HepG2 (cell line): ENCODE measurements around the gene PRKG1. TPM values are rescaled to one million over a fixed set of nuclear protein-coding genes. Genes with fewer than 3 reads are reported as not detected.
A peak's percentile ranks its signal among the peaks of the same experiment; 100 is the strongest.

Experiments used
- ETV5 ChIP-seq: IDR thresholded peaks from 2 replicates; pipeline ENCODE4 v1.6.1; 2018; ENCODE audit warnings: missing biosample characterization, missing genetic modification reagents, inconsistent platforms, borderline replicate concordance
- ETV6 ChIP-seq: sonication (generic); formaldehyde crosslinking; conservative IDR thresholded peaks from 2 replicates; pipeline ENCODE4 v1.4.0; 2020; ENCODE audit warnings: missing genetic modification reagents
- GTF2F1 ChIP-seq: fragments of 150-350 bp; IDR thresholded peaks from 2 replicates; pipeline ENCODE4 v1.6.1; 2014; ENCODE audit warnings: low read length
- HNRNPK ChIP-seq: fragments of 200-400 bp; formaldehyde crosslinking; IDR thresholded peaks from 2 replicates; pipeline ENCODE4 v1.6.1; 2018; ENCODE audit warnings: low read length, low read depth, moderate library complexity, mild to moderate bottlenecking; ENCODE audit not compliant: poor library complexity, severe bottlenecking
- KDM3A ChIP-seq: IDR thresholded peaks from 2 replicates; pipeline ENCODE4 v1.6.1; 2018; ENCODE audit warnings: low read depth, missing compliant biosample characterization
- MBD4 ChIP-seq: IDR thresholded peaks from 2 replicates; pipeline ENCODE4 v1.6.1; 2012; ENCODE audit warnings: low read length, inconsistent platforms, borderline replicate concordance
- MXI1 ChIP-seq: IDR thresholded peaks from 3 replicates; pipeline ENCODE4 v1.6.1; 2012; ENCODE audit warnings: low read depth, low read length, inconsistent platforms, borderline replicate concordance
- NFYB ChIP-seq: sonication (generic); formaldehyde crosslinking; IDR thresholded peaks from 2 replicates; pipeline ENCODE4 v1.4.0; 2020; ENCODE audit warnings: missing genetic modification reagents
- RARG ChIP-seq: sonication (generic); formaldehyde crosslinking; IDR thresholded peaks from 2 replicates; pipeline ENCODE4 v1.4.0; 2020; ENCODE audit warnings: low read depth, mild to moderate bottlenecking, missing genetic modification reagents
- SIX4 ChIP-seq: sonication (generic); formaldehyde crosslinking; IDR thresholded peaks from 2 replicates; pipeline ENCODE4 v1.4.0; 2020; ENCODE audit warnings: missing genetic modification reagents
- SMARCE1 ChIP-seq: fragments of 450-650 bp; IDR thresholded peaks from 2 replicates; pipeline ENCODE4 v1.6.1; 2017; ENCODE audit warnings: borderline replicate concordance
- ZFX ChIP-seq: sonication (generic); formaldehyde crosslinking; IDR thresholded peaks from 2 replicates; pipeline ENCODE4 v1.4.0; 2020; ENCODE audit warnings: mild to moderate bottlenecking, low read depth, missing genetic modification reagents, moderate library complexity
- ZNF124 ChIP-seq: sonication (generic); formaldehyde crosslinking; IDR thresholded peaks from 2 replicates; pipeline ENCODE4 v1.4.0; 2020; ENCODE audit warnings: missing genetic modification reagents
- ZNF207 ChIP-seq: fragments of 450-650 bp; IDR thresholded peaks from 2 replicates; pipeline ENCODE4 v1.6.1; 2016; ENCODE audit warnings: antibody characterized with exemption, borderline replicate concordance
- ZNF614 ChIP-seq: IDR thresholded peaks from 2 replicates; pipeline ENCODE4 v1.6.1; 2018; ENCODE audit warnings: missing biosample characterization, missing genetic modification reagents, inconsistent platforms, borderline replicate concordance
- ZNF619 ChIP-seq: sonication (generic); formaldehyde crosslinking; IDR thresholded peaks from 2 replicates; pipeline ENCODE4 v1.4.0; 2020; ENCODE audit warnings: mild to moderate bottlenecking, missing genetic modification reagents
- ZNF670 ChIP-seq: sonication (generic); formaldehyde crosslinking; IDR thresholded peaks from 2 replicates; pipeline ENCODE4 v1.8.0; 2022; ENCODE audit warnings: mild to moderate bottlenecking, missing genetic modification reagents, borderline replicate concordance
- ZNF709 ChIP-seq: sonication (generic); formaldehyde crosslinking; IDR thresholded peaks from 2 replicates; pipeline ENCODE4 v1.5.0; 2020; ENCODE audit warnings: mild to moderate bottlenecking, missing genetic modification reagents
- ZNF749 ChIP-seq: sonication (generic); formaldehyde crosslinking; IDR thresholded peaks from 2 replicates; pipeline ENCODE4 v1.8.0; 2022; ENCODE audit warnings: mild to moderate bottlenecking, missing genetic modification reagents, moderate library complexity, borderline replicate concordance
- ZNF782 ChIP-seq: sonication (generic); formaldehyde crosslinking; IDR thresholded peaks from 2 replicates; pipeline ENCODE4 v1.4.0; 2020; ENCODE audit warnings: missing genetic modification reagents, mild to moderate bottlenecking, borderline replicate concordance
- ZNF839 ChIP-seq: sonication (generic); formaldehyde crosslinking; IDR thresholded peaks from 2 replicates; pipeline ENCODE4 v1.4.0; 2020; ENCODE audit warnings: missing genetic modification reagents, mild to moderate bottlenecking, borderline replicate concordance
- ZNF883 ChIP-seq: sonication (generic); formaldehyde crosslinking; IDR thresholded peaks from 2 replicates; pipeline ENCODE4 v1.5.1; 2020; ENCODE audit warnings: mild to moderate bottlenecking, missing genetic modification reagents; ENCODE audit errors: not compliant biosample characterization
- ZSCAN20 ChIP-seq: sonication (generic); formaldehyde crosslinking; IDR thresholded peaks from 2 replicates; pipeline ENCODE4 v1.4.0; 2020; ENCODE audit warnings: missing genetic modification reagents, mild to moderate bottlenecking, borderline replicate concordance
- ZSCAN9 ChIP-seq: IDR thresholded peaks from 2 replicates; pipeline ENCODE4 v1.6.1; 2016; ENCODE audit warnings: borderline replicate concordance
- polyA plus RNA-seq, 8 experiments: library from polyadenylated mRNA; depleted of rRNA in 3 of 8; stranded (reverse) in 7 of 8; unstranded in 1 of 8; fragments of >200 nt; fragmentation: Illumina TruSeq in 4 of 8; extraction: Trizol in 4 of 8; gene quantifications; 2 replicates each; pipeline versions ENCODE4 v1.2.1 to v1.2.3, GENCODE V29; 2011 to 2016; ENCODE audit warnings: low read depth in 4 of 8, missing spikeins in 1 of 8, mixed read lengths in 1 of 8; ENCODE audit not compliant: insufficient read depth in 1 of 8
- total RNA-seq, 5 experiments: library from RNA; depleted of rRNA; stranded (reverse); fragments of >200 nt; fragmentation: Illumina TruSeq; extraction: Trizol; gene quantifications; 2 replicates each; pipeline ENCODE4 v1.2.3, GENCODE V29; 2016; ENCODE audit warnings: low read depth in 1 of 5
- TF ChIP-seq, protein P1 (sequence below): sonication (generic); formaldehyde crosslinking; IDR thresholded peaks from 2 replicates; pipeline ENCODE4 v1.5.1; 2020; ENCODE audit warnings: mild to moderate bottlenecking, missing genetic modification reagents
- TF ChIP-seq, protein P2 (sequence below): sonication (generic); formaldehyde crosslinking; IDR thresholded peaks from 2 replicates; pipeline ENCODE4 v1.8.0; 2022; ENCODE audit warnings: mild to moderate bottlenecking, missing genetic modification reagents, moderate library complexity
- TF ChIP-seq, protein P3 (sequence below): sonication (generic); formaldehyde crosslinking; IDR thresholded peaks from 2 replicates; pipeline ENCODE4 v1.8.0; 2022; ENCODE audit warnings: missing genetic modification reagents, low read depth, mild to moderate bottlenecking, borderline replicate concordance

The PRKG1 gene
- total and polyA plus RNA-seq, 2 of the 13 experiments (the other 11 are each of a cell fraction or from before 2014, with no cell fraction given) = 0.01 TPM; not detected in 1

DNA sequence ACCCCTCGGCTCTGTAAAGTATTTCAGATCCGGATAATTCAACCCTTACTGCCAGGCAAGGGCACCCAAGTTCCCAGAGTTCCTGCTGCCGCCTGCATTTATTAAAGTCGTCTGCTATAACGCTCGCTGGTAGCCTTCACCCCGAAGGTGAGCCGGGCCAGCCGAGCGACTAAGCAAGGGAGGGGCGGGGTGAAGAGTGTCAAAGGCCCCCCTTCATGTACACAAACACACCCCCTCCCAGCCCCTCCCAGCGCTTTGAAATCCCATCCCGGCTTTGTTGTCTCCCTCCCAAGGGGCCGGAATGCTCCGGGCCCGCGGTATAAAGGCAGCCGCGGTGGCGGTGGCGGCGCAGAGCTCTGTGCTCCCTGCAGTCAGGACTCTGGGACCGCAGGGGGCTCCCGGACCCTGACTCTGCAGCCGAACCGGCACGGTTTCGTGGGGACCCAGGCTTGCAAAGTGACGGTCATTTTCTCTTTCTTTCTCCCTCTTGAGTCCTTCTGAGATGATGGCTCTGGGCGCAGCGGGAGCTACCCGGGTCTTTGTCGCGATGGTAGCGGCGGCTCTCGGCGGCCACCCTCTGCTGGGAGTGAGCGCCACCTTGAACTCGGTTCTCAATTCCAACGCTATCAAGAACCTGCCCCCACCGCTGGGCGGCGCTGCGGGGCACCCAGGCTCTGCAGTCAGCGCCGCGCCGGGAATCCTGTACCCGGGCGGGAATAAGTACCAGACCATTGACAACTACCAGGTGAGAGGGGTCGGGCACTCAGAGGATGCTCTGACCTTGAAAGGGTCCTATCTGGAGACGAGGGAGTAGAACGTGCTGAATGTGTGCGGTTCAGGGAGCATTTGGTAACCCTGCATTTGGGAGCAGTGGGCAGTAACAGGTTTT is 1239.9 kb downstream of the PRKG1 start, which contains the start of gene DKK1 (continued):
- TF ChIP-seq, protein P1, sequence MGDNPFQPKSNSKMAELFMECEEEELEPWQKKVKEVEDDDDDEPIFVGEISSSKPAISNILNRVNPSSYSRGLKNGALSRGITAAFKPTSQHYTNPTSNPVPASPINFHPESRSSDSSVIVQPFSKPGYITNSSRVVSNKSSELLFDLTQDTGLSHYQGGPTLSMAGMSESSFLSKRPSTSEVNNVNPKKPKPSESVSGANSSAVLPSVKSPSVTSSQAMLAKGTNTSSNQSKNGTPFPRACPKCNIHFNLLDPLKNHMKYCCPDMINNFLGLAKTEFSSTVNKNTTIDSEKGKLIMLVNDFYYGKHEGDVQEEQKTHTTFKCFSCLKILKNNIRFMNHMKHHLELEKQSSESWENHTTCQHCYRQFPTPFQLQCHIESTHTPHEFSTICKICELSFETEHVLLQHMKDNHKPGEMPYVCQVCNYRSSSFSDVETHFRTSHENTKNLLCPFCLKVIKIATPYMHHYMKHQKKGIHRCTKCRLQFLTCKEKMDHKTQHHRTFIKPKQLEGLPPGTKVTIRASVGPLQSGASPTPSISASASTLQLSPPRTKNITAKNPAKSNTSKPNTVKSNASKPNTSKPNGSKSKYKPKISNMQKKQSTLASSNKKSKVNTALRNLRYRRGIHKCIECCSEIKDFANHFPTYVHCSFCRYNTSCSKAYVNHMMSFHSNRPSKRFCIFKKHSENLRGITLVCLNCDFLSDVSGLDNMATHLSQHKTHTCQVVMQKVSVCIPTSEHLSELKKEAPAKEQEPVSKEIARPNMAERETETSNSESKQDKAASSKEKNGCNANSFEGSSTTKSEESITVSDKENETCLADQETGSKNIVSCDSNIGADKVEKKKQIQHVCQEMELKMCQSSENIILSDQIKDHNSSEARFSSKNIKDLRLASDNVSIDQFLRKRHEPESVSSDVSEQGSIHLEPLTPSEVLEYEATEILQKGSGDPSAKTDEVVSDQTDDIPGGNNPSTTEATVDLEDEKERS (CRISPR knock-in tag) = peak; percentile 24; the same call in 1 of the 2 replicates
- TF ChIP-seq ZNF619 (CRISPR knock-in tag) = peak; percentile 80; the same call in 1 of the 2 replicates
- no peak for TF ChIP-seq ZSCAN9 (CRISPR knock-in tag)
- 0 out of 2 replicates have a peak, but pooled peaks have one; percentile 66 for TF ChIP-seq ZSCAN20 (CRISPR knock-in tag)
- TF ChIP-seq ZNF749 (CRISPR knock-in tag) = peak; percentile 88
- TF ChIP-seq, protein P2, sequence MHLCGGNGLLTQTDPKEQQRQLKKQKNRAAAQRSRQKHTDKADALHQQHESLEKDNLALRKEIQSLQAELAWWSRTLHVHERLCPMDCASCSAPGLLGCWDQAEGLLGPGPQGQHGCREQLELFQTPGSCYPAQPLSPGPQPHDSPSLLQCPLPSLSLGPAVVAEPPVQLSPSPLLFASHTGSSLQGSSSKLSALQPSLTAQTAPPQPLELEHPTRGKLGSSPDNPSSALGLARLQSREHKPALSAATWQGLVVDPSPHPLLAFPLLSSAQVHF = no peak
- no peak for TF ChIP-seq NFYB (CRISPR knock-in tag)
- TF ChIP-seq RARG (CRISPR knock-in tag) = no peak
- no peak for TF ChIP-seq ZNF124
- no peak for TF ChIP-seq ZFX
- TF ChIP-seq ZNF614 (CRISPR knock-in tag) = no peak; the same call in 1 of the 2 replicates
- TF ChIP-seq ZNF709 (CRISPR knock-in tag) = no peak; the same call in 1 of the 2 replicates
- TF ChIP-seq HNRNPK = peak; percentile 37
- TF ChIP-seq ETV6 (CRISPR knock-in tag) = peak; percentile 63
- TF ChIP-seq ZNF670 = peak; percentile 66
- TF ChIP-seq SIX4 (CRISPR knock-in tag) = peak; percentile 97
- TF ChIP-seq KDM3A = peak; percentile 57
- no peak for TF ChIP-seq ZNF839
- TF ChIP-seq SMARCE1 = no peak
- no peak for TF ChIP-seq ZNF782 (CRISPR knock-in tag)
- TF ChIP-seq MBD4 = no peak
- TF ChIP-seq, protein P3, sequence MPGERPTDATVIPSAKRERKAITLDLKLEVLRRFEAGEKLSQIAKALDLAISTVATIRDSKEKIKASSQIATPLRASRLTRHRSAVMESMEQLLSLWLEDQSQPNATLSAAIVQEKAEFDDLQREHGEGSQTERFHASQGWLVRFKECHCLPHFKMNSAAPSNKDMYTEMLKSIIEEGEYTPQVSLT (CRISPR knock-in tag) = no peak
- TF ChIP-seq MXI1 = 0 out of 3 replicates have a peak, but pooled peaks have one; percentile 24
- TF ChIP-seq ETV5 (CRISPR knock-in tag) = peak; percentile 19
- no peak for TF ChIP-seq GTF2F1
- no peak for TF ChIP-seq ZNF207
- no peak for TF ChIP-seq ZNF883
